HepG2 (cell line): Measurements from ENCODE around the gene CMAS. TPM values are rescaled to one million over a fixed set of nuclear protein-coding genes. Genes with fewer than 3 reads are reported as not detected.

Experiments used
- ATAC-seq: fragments of 200-7000 bp; cut with Tn5 transposase; 3 replicates; pipeline ENCODE4 v1.9.1; 2020; ENCODE audit warnings: mild to moderate bottlenecking, moderate library complexity
- BruUV-seq: library from RNA; stranded (reverse); fragments of 400-500 nt; replicated peaks from 2 replicates; lab custom pipeline; 2021; lab: Mats Ljungman, UMichigan
- CTCF ChIA-PET: fragments of 300-600 bp; formaldehyde crosslinking; extraction: SDS; loops from one replicate; lab custom pipeline; 2021; ENCODE audit warnings: low total read pairs, inconsistent platforms, low intra/inter-chr PET ratio; lab: Yijun Ruan, JAX
- POLR2A ChIA-PET: fragments of 350-600 bp; sonication (Branson Sonifier 250); formaldehyde crosslinking; loops from one replicate; lab custom pipeline; 2020; ENCODE audit warnings: antibody characterized with exemption, inconsistent platforms; lab: Yijun Ruan, JAX
- DNase-seq: peaks from one replicate; pipeline ENCODE4 v3.0.0-alpha.2; 2015; ENCODE audit warnings: low spot score
- FAIRE-seq: peaks from 3 replicates; lab custom pipeline; 2011; peaks lifted over from hg19 to GRCh38; lab: Jason Lieb, UNC
- H2AFZ ChIP-seq: one replicate; pipeline ENCODE4 v1.6.1; 2011; ENCODE audit warnings: low read length, inconsistent platforms
- H3K27ac ChIP-seq: fragments of 300-600 bp; 3 replicates; pipeline ENCODE4 v1.8.0; 2011; ENCODE audit warnings: mixed run types, mild to moderate bottlenecking, mixed read lengths, low read length, inconsistent platforms; ENCODE audit not compliant: insufficient read depth; ENCODE audit errors: extremely low read length
- H3K27me3 ChIP-seq, 2 experiments: fragments of 200-600 bp in 1 of 2; 2 replicates in 1 of 2; 3 replicates in 1 of 2; pipeline versions ENCODE4 v1.6.0 to v1.8.0; 2011; ENCODE audit warnings: low read length in 2 of 2, mild to moderate bottlenecking in 2 of 2, moderate library complexity in 2 of 2, inconsistent platforms in 1 of 2; ENCODE audit not compliant: insufficient read depth in 2 of 2, control insufficient read depth in 1 of 2
- H3K36me3 ChIP-seq, 2 experiments: fragments of 200-600 bp in 1 of 2; replicated peaks in 1 of 2; 2 replicates in 1 of 2; 3 replicates in 1 of 2; pipeline versions ENCODE4 v1.5.1 to v1.8.0; 2011; ENCODE audit warnings: low read length in 2 of 2, inconsistent platforms in 1 of 2; ENCODE audit not compliant: insufficient read depth in 2 of 2, control insufficient read depth in 1 of 2
- H3K4me1 ChIP-seq: 2 replicates; pipeline ENCODE4 v1.5.1; 2012; ENCODE audit warnings: low read length, inconsistent platforms; ENCODE audit not compliant: insufficient read depth
- H3K4me2 ChIP-seq: 2 replicates; pipeline ENCODE4 v1.6.0; 2011; ENCODE audit warnings: low read depth, low read length, inconsistent platforms
- H3K4me3 ChIP-seq, 3 experiments: fragments of 200-600 bp in 1 of 3; sonication (generic), shearing (Covaris generic) in 1 of 3; replicated peaks in 1 of 3; 2 replicates each; pipeline ENCODE4 v1.5.1; 2011 to 2016; ENCODE audit warnings: low read length in 3 of 3, inconsistent platforms in 2 of 3, low read depth in 2 of 3, mild to moderate bottlenecking in 2 of 3, control low read depth in 1 of 3, mixed read lengths in 1 of 3; ENCODE audit not compliant: insufficient read depth in 1 of 3
- H3K79me2 ChIP-seq: one replicate; pipeline ENCODE4 v1.6.1; 2011; ENCODE audit warnings: low read length, inconsistent platforms; ENCODE audit not compliant: insufficient read depth
- H3K9ac ChIP-seq: 2 replicates; pipeline ENCODE4 v1.6.0; 2011; ENCODE audit warnings: mild to moderate bottlenecking, low read depth, low read length, inconsistent platforms; ENCODE audit not compliant: insufficient read depth
- H3K9me3 ChIP-seq: 2 replicates; pipeline ENCODE4 v1.5.1; 2012; ENCODE audit warnings: mild to moderate bottlenecking, low read length
- H4K20me1 ChIP-seq: 2 replicates; pipeline ENCODE4 v1.6.0; 2011; ENCODE audit warnings: inconsistent platforms, mild to moderate bottlenecking, low read length, moderate library complexity; ENCODE audit not compliant: insufficient read depth
- ATF7 ChIP-seq, 2 experiments: fragments of 450-650 bp in 1 of 2; sonication (generic) in 1 of 2; formaldehyde crosslinking in 1 of 2; IDR thresholded peaks; 2 replicates each; pipeline versions ENCODE4 v1.4.0 to v1.6.1; 2016 to 2020; ENCODE audit warnings: antibody characterized with exemption in 1 of 2, mild to moderate bottlenecking in 1 of 2, missing genetic modification reagents in 1 of 2
- FOXJ3 ChIP-seq: sonication (generic); formaldehyde crosslinking; IDR thresholded peaks from 2 replicates; pipeline ENCODE4 v1.4.0; 2020; ENCODE audit warnings: missing genetic modification reagents, mild to moderate bottlenecking, borderline replicate concordance
- FOXK2 ChIP-seq: fragments of 450-650 bp; IDR thresholded peaks from 2 replicates; pipeline ENCODE4 v1.6.1; 2016
- GATA4 ChIP-seq: sonication (generic); IDR thresholded peaks from 2 replicates; pipeline ENCODE4 v1.6.1; 2016; ENCODE audit warnings: antibody characterized with exemption, low read depth, borderline replicate concordance
- KMT2A ChIP-seq: sonication (generic); formaldehyde crosslinking; IDR thresholded peaks from 2 replicates; pipeline ENCODE4 v1.4.0; 2020; ENCODE audit warnings: missing genetic modification reagents
- MAFF ChIP-seq: IDR thresholded peaks from 2 replicates; pipeline ENCODE4 v1.6.1; 2011; ENCODE audit warnings: low read depth, low read length, improper control_type of control experiment
- PBX2 ChIP-seq: IDR thresholded peaks from 2 replicates; pipeline ENCODE4 v1.6.1; 2016; ENCODE audit warnings: control low read depth
- PREB ChIP-seq: sonication (generic); formaldehyde crosslinking; IDR thresholded peaks from 2 replicates; pipeline ENCODE4 v1.4.0; 2020; ENCODE audit warnings: missing genetic modification reagents
- TFAP4 ChIP-seq: sonication (generic); IDR thresholded peaks from 2 replicates; pipeline ENCODE4 v1.6.1; 2016; ENCODE audit warnings: low read depth, borderline replicate concordance
- THAP8 ChIP-seq: sonication (generic); formaldehyde crosslinking; IDR thresholded peaks from 2 replicates; pipeline ENCODE4 v1.5.1; 2020; ENCODE audit warnings: missing genetic modification reagents, mild to moderate bottlenecking, borderline replicate concordance
- XRCC5 ChIP-seq: fragments of 200-400 bp; formaldehyde crosslinking; optimal IDR thresholded peaks from 2 replicates; pipeline ENCODE3; 2017; ENCODE audit warnings: mild to moderate bottlenecking, low read length
- ZNF543 ChIP-seq: sonication (generic); formaldehyde crosslinking; IDR thresholded peaks from 2 replicates; pipeline ENCODE4 v1.4.0; 2020; ENCODE audit warnings: mild to moderate bottlenecking, missing genetic modification reagents
- ZNF616 ChIP-seq: sonication (generic); formaldehyde crosslinking; IDR thresholded peaks from 2 replicates; pipeline ENCODE4 v1.5.0; 2020; ENCODE audit warnings: low read depth, mild to moderate bottlenecking, missing genetic modification reagents
- ZNF772 ChIP-seq: sonication (generic); formaldehyde crosslinking; IDR thresholded peaks from 2 replicates; pipeline ENCODE4 v1.5.0; 2020; ENCODE audit warnings: mild to moderate bottlenecking, missing genetic modification reagents
- ZNF800 ChIP-seq: sonication (generic); formaldehyde crosslinking; IDR thresholded peaks from 2 replicates; pipeline ENCODE4 v1.4.0; 2020; ENCODE audit warnings: missing genetic modification reagents
- ZSCAN12 ChIP-seq: sonication (generic); formaldehyde crosslinking; IDR thresholded peaks from 2 replicates; pipeline ENCODE4 v1.9.0; 2021; ENCODE audit warnings: mild to moderate bottlenecking, missing genetic modification reagents
- ZSCAN25 ChIP-seq: sonication (generic); formaldehyde crosslinking; IDR thresholded peaks from 2 replicates; pipeline ENCODE4 v1.8.0; 2022; ENCODE audit warnings: mild to moderate bottlenecking, missing genetic modification reagents
- in situ Hi-C: cut with HindIII; loops from 2 replicates; pipeline ENCODE4 v1.10.0; 2017; ENCODE audit warnings: low pct_unique_long_range_greater_than_20kb; ENCODE audit not compliant: extremely low pct_ligation_motif_present
- intact Hi-C: fragments of 100-400 bp; cut with micrococcal nuclease; formaldehyde crosslinking; loops from one replicate; pipeline ENCODE4 v1.10.0; 2022; ENCODE audit not compliant: unreplicated experiment
- polyA plus RNA-seq, 8 experiments: library from polyadenylated mRNA; depleted of rRNA in 3 of 8; stranded (reverse) in 7 of 8; unstranded in 1 of 8; fragments of >200 nt; fragmentation: Illumina TruSeq in 4 of 8; extraction: Trizol in 4 of 8; gene quantifications; 2 replicates each; pipeline versions ENCODE4 v1.2.1 to v1.2.3, GENCODE V29; 2011 to 2016; ENCODE audit warnings: low read depth in 4 of 8, missing spikeins in 1 of 8, mixed read lengths in 1 of 8; ENCODE audit not compliant: insufficient read depth in 1 of 8
- total RNA-seq, 5 experiments: library from RNA; depleted of rRNA; stranded (reverse); fragments of >200 nt; fragmentation: Illumina TruSeq; extraction: Trizol; gene quantifications; 2 replicates each; pipeline ENCODE4 v1.2.3, GENCODE V29; 2016; ENCODE audit warnings: low read depth in 1 of 5

CMAS gene
- total and polyA plus RNA-seq, 2 of the 13 experiments (the other 11 are each of a cell fraction or from before 2014, with no cell fraction given), result 14.0 to 21.3 TPM

GRCh38 chr12:22038734-22039133 is 7.3 kb upstream of the CMAS start:
- no TSS peak for BruUV-seq
- DNase-seq (no peak), ATAC-seq (no peak), FAIRE-seq (no peak)
- in situ Hi-C loops (loop anchor here (25.0 kb wide), 1 partner anchor 526 kb away; the partner anchor contains the start of genes GOLT1B and RECQL), intact Hi-C loops (no loop called here)
- H3K4me1 ChIP-seq, result peaks cover 49% of the 10 kb centered on the region
- H3K27me3 ChIP-seq, result no peaks in the 10 kb centered on the region
- H3K4me2 ChIP-seq, result no peak overlapping the region
- H3K36me3 ChIP-seq, result no peaks in the 10 kb centered on the region
- H2AFZ ChIP-seq, result no peak overlapping the region
- ChIA-PET CTCF (no interaction called here), POLR2A (no interaction called here)
- no peak overlapping the region for H3K27ac ChIP-seq
- H3K4me3 ChIP-seq, result no peak overlapping the region
- H3K9me3 ChIP-seq, result no peaks in the 10 kb centered on the region
- no peak overlapping the region for H3K9ac ChIP-seq
- no peak for TF ChIP-seq ZNF772
- no peak for TF ChIP-seq PREB
- TF ChIP-seq FOXK2, result no peak
- no peak for TF ChIP-seq ZNF543
- no peak for TF ChIP-seq ATF7 (IDR thresholded peaks at IDR 0.05)
- no peak for TF ChIP-seq ATF7 (CRISPR knock-in tag; IDR thresholded peaks at IDR 0.05)
- no peak for TF ChIP-seq PBX2 (CRISPR knock-in tag)
- no peak for TF ChIP-seq ZSCAN12 (CRISPR knock-in tag)
- no peak for TF ChIP-seq MAFF
- no peak for TF ChIP-seq ZSCAN25 (CRISPR knock-in tag)
- TF ChIP-seq FOXJ3 (CRISPR knock-in tag), result no peak
- no peak for TF ChIP-seq TFAP4
- TF ChIP-seq ZNF616 (CRISPR knock-in tag), result no peak
- no peak for TF ChIP-seq GATA4
- TF ChIP-seq ZNF800 (CRISPR knock-in tag), result no peak
- no peak for TF ChIP-seq THAP8 (CRISPR knock-in tag)
- TF ChIP-seq XRCC5, result no peak
- no peak for TF ChIP-seq KMT2A (CRISPR knock-in tag)
- H4K20me1 ChIP-seq, result no peaks in the 10 kb centered on the region
- H3K79me2 ChIP-seq, result no peaks in the 10 kb centered on the region
